Right cardiac atrium (tissue), 5 donors: ENCODE results near the gene LENEP. TPM values are rescaled to one million over a fixed set of nuclear protein-coding genes. Genes with fewer than 3 reads are reported as not detected.

ENCODE experiments used
- ATAC-seq, 2 donors: fragments of 200-7000 bp; cut with Tn5 transposase; one replicate each; pipeline versions ENCODE4 v1.8.0 to v1.9.1; 2020; ENCODE audit warnings: moderate library complexity in 2 of 2, mild to moderate bottlenecking in 1 of 2
- DNase-seq, 3 donors: peaks; one replicate each; pipeline ENCODE4 v3.0.0-alpha.2; 2020
- H3K27ac ChIP-seq: one replicate; pipeline ENCODE4 v1.5.1; 2013; ENCODE audit warnings: mild to moderate bottlenecking, low read length, control low read depth, moderate library complexity
- H3K27me3 ChIP-seq: one replicate; pipeline ENCODE4 v1.6.1; 2013; ENCODE audit not compliant: control insufficient read depth, insufficient read depth
- H3K4me1 ChIP-seq: one replicate; pipeline ENCODE4 v1.6.1; 2013; ENCODE audit warnings: low read length; ENCODE audit not compliant: control insufficient read depth, insufficient read depth
- H3K4me3 ChIP-seq: one replicate; pipeline ENCODE4 v1.5.1; 2013; ENCODE audit warnings: low read length, control low read depth
- H3K9me3 ChIP-seq: one replicate; pipeline ENCODE4 v1.6.1; 2013; ENCODE audit warnings: low read length; ENCODE audit not compliant: control insufficient read depth
- WGBS: extraction: QIAGEN DNeasy Blood & Tissue Kit; methylation state at CpG from one replicate; pipeline ENCODE4 v1.1.7; 2013; 5-methylcytosine and 5-hydroxymethylcytosine counted together
- intact Hi-C, 4 donors: fragments of 100-400 bp; cut with DNase I; formaldehyde crosslinking; loops; one replicate each; pipeline versions ENCODE4 v1.11.0 to v1.14.0; 2022 to 2023
- polyA plus RNA-seq: library from polyadenylated mRNA; stranded (reverse); fragments of 200-250 nt; gene quantifications from one replicate; pipeline ENCODE4 v1.2.3, GENCODE V29; 2013
- total RNA-seq, 4 donors: library from RNA; stranded (reverse); fragmentation: NEBNext Ultra II Directional; extraction: Animal tissue kit (Norgen Biotek cat#: 25700); gene quantifications; one replicate each; pipeline ENCODE4 v1.2.1, GENCODE V29; 2021
- donor health status: healthy with polysubstance abuse.
- donor health status: DM: no; HTN: yes; CAD: no.
- donor health status: DM: no; HTN: no; CAD: no.
- donor health status: DM: no; HTN: yes; CAD: no; lungs with severe emphysema.
- donor health status: DM: yes; HTN: yes; CAD: no.

The LENEP gene
- total and polyA plus RNA-seq, 5 donors: not detected

DNA sequence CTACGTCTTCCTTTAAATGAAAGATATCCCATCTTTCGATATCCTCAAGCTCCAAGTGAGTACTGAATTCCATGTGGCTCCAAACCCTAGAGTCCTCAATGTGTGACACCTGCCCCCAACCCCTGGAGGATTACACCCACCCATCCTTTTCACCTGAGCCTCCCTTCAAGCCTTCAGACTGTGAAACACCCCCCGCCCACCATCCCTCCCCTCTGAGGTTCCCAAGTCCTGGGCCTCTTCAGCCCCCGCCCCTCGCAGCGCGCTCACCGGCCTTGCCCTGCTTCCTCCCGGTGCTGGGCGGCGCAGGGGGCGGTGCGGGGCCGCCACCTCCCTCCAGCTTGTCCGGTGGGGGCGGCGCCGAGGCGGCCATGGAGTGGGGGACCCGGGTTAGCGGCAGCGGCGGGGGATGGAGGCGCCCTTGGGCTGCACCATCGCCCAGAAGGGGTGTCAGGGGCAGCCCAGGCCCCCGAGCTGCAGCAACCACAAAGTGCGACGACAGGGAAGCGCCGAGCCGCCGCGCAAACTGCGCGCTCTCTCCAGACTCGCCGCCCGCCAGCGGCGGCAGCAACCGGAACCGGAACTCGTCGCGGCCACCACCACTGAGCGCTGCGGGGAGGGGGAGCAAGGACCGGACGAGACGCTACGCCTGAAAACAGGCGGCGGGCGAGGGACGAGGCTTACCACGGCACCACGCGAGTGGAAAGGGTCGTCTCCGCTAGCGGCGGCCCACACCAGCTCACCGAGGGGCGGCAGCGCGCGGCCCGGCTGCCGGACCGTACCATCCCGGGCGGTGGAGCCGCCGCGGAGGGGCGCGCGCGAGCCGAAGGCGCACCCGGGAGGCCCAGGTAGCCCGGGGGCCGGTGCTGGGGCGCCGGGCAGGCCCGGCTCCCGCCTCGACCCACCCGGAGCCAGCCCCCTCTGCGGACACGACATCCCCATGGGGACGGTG, 31.9 kb upstream of the LENEP start, which contains the start of gene PYGO2:
Gene PYGO2, minus strand, starts transcription at position 576 of the 949 bp plus-strand sequence. Its CDS starts 206 bp downstream, at position 370.
- under 1% methylated on average over 93 of the region's 93 CpGs for WGBS
- ATAC-seq (peak; percentile 88 to 90), DNase-seq (peak; percentile 86 to 94 (median 93))
- Histone ChIP-seq H3K27ac (peak within 1 kb of the TSS; percentile 99), H3K4me1 (peaks cover 2% of the 10 kb centered on the region), H3K9me3 (no peaks in the 10 kb centered on the region), H3K4me3 (peak within 1 kb of the TSS; percentile 68), H3K27me3 (no peaks in the 10 kb centered on the region)
- intact Hi-C loops: loop anchor here in 2 of 4 donors (5.0 to 10.0 kb wide), 2 partner anchors 53 to 56 kb away; no protein-coding TSS in a partner anchor

GRCh38 chr1:154962156-154962749, 31.1 kb upstream of the LENEP start:
- H3K27ac ChIP-seq: peak overlapping the region; percentile 99
- WGBS: 4% methylated on average over 25 of the region's 25 CpGs
- peaks cover 2% of the 10 kb centered on the region for H3K4me1 ChIP-seq
- DNase-seq (peak in 2 of 3 donors; percentile 70 to 72), ATAC-seq (peak; percentile 5 to 11)
- H3K27me3 ChIP-seq: no peaks in the 10 kb centered on the region
- peak overlapping the region; percentile 68 for H3K4me3 ChIP-seq
- intact Hi-C loops: loop anchor here in 2 of 4 donors (5.0 to 10.0 kb wide), 2 partner anchors 53 to 55 kb away; no protein-coding TSS in a partner anchor
- no peaks in the 10 kb centered on the region for H3K9me3 ChIP-seq

DNA sequence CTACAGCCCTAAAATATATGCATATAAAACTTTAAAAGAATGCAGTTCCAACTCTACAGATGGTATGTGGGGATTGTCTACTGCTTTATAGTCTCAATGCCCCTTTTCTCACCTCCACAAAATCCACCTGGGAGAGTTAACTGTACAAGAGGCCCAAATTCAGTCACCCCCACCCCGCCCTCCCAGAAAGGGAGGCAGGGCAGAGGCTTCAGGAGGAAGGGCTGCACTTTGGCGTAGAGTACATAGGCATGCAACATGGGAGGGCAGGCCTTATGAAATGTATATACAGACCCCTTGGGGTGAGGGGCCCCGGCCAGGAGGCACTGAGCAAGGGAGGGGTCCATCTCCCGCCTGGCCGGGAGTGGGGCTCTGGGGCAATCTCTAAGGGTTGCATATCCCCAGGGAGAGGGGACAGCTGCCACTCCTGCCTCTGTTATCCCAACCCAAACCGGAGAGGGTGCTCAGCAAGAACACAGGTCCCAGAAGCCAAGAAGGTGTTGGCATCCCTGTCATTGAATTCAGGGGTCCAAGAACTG, 30.5 kb upstream of the LENEP start:
- intact Hi-C loops: loop anchor here in 2 of 4 donors (5.0 to 10.0 kb wide), 2 partner anchors 52 to 54 kb away; no protein-coding TSS in a partner anchor
- no peak for ATAC-seq
- DNase-seq: peak in 2 of 3 donors; percentile 48 to 50
- H3K9me3 ChIP-seq: no peaks in the 10 kb centered on the region
- 58% methylated on average over 6 of the region's 6 CpGs for WGBS
- H3K27me3 ChIP-seq: no peaks in the 10 kb centered on the region
- H3K4me1 ChIP-seq: peaks cover 2% of the 10 kb centered on the region
- H3K27ac ChIP-seq: no peak overlapping the region
- no peak overlapping the region for H3K4me3 ChIP-seq

DNA sequence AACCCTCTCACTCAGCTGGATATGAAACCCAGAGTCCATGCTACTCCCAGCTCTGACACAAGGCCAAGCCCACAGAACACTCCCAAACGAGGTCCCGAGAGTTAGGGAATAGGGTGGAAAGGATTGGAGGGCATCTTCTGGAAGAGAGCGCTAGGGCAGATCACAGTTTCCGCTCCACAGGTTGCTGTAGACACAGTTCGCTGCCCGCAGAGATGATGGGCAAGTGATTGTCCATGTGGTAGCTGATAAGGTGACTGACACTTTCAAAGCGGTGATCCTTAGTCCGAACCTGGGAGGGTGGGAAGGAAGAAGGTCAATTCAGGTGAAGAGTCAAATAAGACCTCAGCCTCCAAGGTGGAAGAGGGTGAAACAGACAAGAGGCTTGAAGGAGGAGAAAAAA, 29.7 kb upstream of the LENEP start:
- no peak for ATAC-seq
- Histone ChIP-seq H3K27me3 (no peaks in the 10 kb centered on the region), H3K27ac (no peak overlapping the region), H3K9me3 (no peaks in the 10 kb centered on the region), H3K4me3 (no peak overlapping the region), H3K4me1 (peaks cover 2% of the 10 kb centered on the region)
- intact Hi-C loops: loop anchor here in 2 of 4 donors (5.0 to 10.0 kb wide), 2 partner anchors 51 to 54 kb away; no protein-coding TSS in a partner anchor
- 72% methylated on average over 8 of the region's 8 CpGs for WGBS
- DNase-seq: peak in 1 of 3 donors; percentile 40

DNA sequence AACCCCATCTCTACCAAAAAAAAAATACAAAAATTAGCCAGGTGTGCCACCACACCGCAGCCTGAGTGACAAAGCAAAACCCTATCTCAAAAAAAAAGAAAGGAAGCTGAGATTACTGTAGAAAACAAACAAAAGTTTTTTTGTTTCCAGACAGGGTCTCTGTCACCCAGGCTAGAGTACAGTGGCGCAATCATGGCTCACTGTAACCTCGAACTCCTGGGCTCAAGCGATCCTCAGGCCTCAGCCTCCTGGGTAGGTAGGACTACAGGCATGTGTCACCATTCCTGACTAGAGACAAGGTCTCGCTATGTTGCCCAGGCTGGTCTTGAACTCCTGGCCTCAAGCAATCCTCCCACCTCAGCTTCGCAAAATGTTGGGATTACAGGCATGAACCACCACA, 29.0 kb upstream of the LENEP start:
- Histone ChIP-seq H3K27me3 (no peaks in the 10 kb centered on the region), H3K4me1 (peaks cover 4% of the 10 kb centered on the region), H3K4me3 (no peak overlapping the region), H3K9me3 (no peaks in the 10 kb centered on the region), H3K27ac (no peak overlapping the region)
- no peak for DNase-seq
- no peak for ATAC-seq
- intact Hi-C loops: loop anchor here in 2 of 4 donors (5.0 to 10.0 kb wide), 2 partner anchors 50 to 53 kb away; no protein-coding TSS in a partner anchor
- WGBS: 86% methylated on average over 6 of the region's 6 CpGs

DNA sequence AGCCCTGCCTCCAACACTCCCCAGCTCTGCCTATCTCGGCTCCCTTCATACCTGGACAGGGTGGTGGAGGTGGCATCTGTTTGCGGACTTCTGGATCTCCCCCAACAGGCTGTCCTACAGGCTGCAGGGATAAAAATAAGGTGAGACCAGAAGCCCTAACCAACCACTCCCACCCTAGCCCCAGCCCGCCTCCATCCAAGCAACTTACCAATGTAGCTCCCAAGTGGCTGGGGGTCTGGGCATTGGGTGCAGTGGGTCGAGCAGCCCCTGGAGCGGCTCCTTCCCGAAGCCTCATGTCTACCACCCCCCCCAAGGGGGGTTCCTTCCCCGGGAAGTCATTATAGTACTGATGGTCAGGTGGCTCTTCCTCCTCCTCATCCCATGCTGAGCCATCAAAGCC, 27.3 kb upstream of the LENEP start:
- no peaks in the 10 kb centered on the region for H3K27me3 ChIP-seq
- no peak overlapping the region for H3K4me3 ChIP-seq
- DNase-seq (no peak), ATAC-seq (no peak)
- H3K9me3 ChIP-seq: no peaks in the 10 kb centered on the region
- H3K27ac ChIP-seq: no peak overlapping the region
- H3K4me1 ChIP-seq: peaks cover 8% of the 10 kb centered on the region
- 87% methylated on average over 7 of the region's 7 CpGs for WGBS
- intact Hi-C loops: loop anchor here in 1 of 4 donors (10.0 kb wide), 1 partner anchor 49 kb away; no protein-coding TSS in a partner anchor

DNA sequence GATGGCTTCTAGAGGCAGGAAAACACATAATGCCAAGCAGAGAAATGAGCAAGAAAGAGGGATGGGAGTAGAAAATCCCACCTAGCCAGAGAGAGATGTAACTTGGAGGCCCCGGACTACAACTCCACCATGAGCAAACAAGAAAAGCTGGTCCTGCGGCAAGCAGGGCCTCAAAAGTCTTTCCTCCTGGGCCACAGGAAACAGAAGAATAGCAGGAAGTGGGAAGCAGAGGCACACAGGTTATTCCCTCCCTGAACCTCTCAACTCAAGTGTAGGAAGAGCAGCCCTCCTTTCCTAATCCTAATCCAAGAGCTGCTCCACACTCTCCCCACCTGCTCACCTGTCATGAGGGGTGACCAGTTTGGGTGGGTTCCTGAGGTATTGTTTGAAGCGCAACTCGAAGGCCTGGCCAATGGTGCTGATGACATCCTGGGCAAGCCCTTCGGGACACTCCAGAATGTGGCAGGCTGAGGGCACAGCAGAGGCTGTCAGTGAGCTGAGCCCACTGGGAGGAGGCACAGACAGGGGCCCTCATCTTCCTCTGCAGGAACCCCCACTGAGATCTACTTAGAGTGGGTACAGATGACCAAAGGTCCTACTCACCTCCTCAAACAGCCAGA, 25.9 kb upstream of the LENEP start:
- Histone ChIP-seq H3K4me3 (no peak overlapping the region), H3K27me3 (no peaks in the 10 kb centered on the region), H3K27ac (peak overlapping the region; percentile 25), H3K4me1 (peaks cover 15% of the 10 kb centered on the region), H3K9me3 (no peaks in the 10 kb centered on the region)
- no peak for ATAC-seq
- intact Hi-C loops: loop anchor here in 1 of 4 donors (10.0 kb wide), 1 partner anchor 47 kb away; no protein-coding TSS in a partner anchor
- DNase-seq: no peak
- WGBS: 72% methylated on average over 5 of the region's 5 CpGs

DNA sequence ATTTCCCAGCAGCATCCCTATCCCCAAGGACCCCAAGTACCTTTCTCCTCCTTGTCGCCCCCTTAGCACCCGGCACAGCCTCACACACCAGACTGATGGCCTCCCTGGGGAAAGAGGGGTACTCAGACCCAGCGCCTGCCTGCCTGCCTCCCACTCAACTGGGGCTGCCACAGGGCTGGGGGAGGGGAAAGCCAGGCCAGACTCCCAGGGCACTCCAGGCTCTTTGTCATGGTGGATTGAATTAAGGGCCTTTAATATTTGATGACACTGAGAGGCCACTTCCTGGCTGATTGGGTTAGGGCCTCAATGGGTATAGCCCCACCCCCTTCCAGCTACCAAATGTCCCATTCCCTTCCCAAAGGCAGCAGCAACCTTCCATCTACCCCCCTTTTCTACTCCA, 24.7 kb upstream of the LENEP start:
- DNase-seq (peak in 1 of 3 donors; percentile 37), ATAC-seq (no peak)
- Histone ChIP-seq H3K4me3 (no peak overlapping the region), H3K4me1 (peaks cover 17% of the 10 kb centered on the region), H3K27ac (no peak overlapping the region), H3K9me3 (no peaks in the 10 kb centered on the region), H3K27me3 (no peaks in the 10 kb centered on the region)
- WGBS: 85% methylated on average over 3 of the region's 3 CpGs
- intact Hi-C loops: loop anchor here in 1 of 4 donors (10.0 kb wide), 1 partner anchor 46 kb away; no protein-coding TSS in a partner anchor

DNA sequence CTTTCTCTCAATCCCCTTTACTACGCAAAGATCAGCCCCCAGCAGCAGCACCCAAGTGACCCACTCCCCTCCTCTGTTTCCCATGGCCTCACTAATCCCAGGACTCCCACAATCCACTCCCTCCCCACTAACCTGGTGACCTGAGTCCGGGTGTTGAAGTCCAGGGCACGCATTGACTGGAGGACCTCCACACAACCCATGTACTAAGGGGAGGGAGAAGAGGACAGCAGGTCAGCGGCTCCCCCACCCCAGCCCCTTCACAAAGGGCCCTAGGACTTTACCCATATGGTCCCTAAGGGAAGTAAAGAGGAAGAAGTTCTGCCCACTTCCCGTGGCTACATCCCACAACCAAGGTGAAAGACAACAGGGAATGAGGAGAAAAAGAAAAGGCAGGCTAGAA, 24.1 kb upstream of the LENEP start:
- 40% methylated on average over 5 of the region's 5 CpGs for WGBS
- intact Hi-C loops: loop anchor here in 1 of 4 donors (10.0 kb wide), 1 partner anchor 46 kb away; no protein-coding TSS in a partner anchor
- peak in 1 of 3 donors; percentile 14 for DNase-seq
- H3K27ac ChIP-seq: no peak overlapping the region
- no peaks in the 10 kb centered on the region for H3K9me3 ChIP-seq
- no peaks in the 10 kb centered on the region for H3K27me3 ChIP-seq
- no peak for ATAC-seq
- H3K4me1 ChIP-seq: peaks cover 17% of the 10 kb centered on the region
- no peak overlapping the region for H3K4me3 ChIP-seq

GRCh38 chr1:154969860-154970452, 23.4 kb upstream of the LENEP start:
- WGBS: 20% methylated on average over 22 of the region's 22 CpGs
- Histone ChIP-seq H3K9me3 (no peaks in the 10 kb centered on the region), H3K27me3 (no peaks in the 10 kb centered on the region), H3K4me1 (peaks cover 17% of the 10 kb centered on the region), H3K4me3 (peak overlapping the region; percentile 36), H3K27ac (peak overlapping the region; percentile 90)
- intact Hi-C loops: loop anchor here in 2 of 4 donors (10.0 kb wide), 2 partner anchors 45 to 95 kb away; partner anchors contain the start of gene EFNA4 (in 1 of the 2)
- peak; percentile 54 to 78 (median 77) for DNase-seq
- no peak for ATAC-seq
